ENCODE measurements around the gene CYP27A1.

Gene CYP27A1

DNA sequence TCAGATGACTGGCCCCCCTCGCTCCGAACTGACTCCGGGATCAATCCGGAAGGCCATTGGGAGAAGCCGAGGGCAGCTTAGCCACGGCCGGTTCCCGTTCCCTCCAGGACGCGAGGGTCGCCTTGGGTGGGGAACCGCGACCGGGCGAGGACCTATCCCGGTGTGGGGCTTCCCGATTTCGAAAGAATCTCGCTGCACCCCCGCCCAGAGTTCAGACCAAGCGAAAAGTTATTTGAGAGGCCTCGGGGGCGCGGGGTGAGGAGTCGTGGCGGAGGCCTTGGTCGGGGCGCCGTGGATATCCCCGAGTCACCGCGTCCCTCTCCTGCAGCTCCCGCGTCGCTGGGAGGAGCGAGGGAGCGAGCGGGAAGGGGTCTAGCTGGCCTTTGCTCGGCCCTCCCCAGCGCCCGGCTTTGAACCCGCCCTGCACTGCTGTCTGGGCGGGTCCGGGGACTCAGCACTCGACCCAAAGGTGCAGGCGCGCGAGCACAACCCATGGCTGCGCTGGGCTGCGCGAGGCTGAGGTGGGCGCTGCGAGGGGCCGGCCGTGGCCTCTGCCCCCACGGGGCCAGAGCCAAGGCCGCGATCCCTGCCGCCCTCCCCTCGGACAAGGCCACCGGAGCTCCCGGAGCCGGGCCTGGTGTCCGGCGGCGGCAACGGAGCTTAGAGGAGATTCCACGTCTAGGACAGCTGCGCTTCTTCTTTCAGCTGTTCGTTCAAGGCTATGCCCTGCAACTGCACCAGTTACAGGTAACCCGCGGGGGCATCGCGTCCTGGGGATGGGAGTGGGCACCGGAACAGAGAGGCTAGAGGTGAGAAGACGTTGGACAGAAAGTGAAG is at the start of gene CYP27A1:
TSS of gene CYP27A1 (plus strand) at position 457 of the 837 bp plus-strand sequence. CDS start at position 493, 36 bp downstream.
- ChIA-PET POLR2A (no interaction called here), CTCF (interaction anchor here (0.5 to 0.9 kb wide), 3 partner anchors 21 to 229 kb away, joined by 3 to 4 read pairs (median 4); no protein-coding TSS in a partner anchor)
- no peak for DNase-seq (ENCODE audit: extremely low spot score)
- no peak for TF ChIP-seq NFRKB (IDR thresholded peaks at IDR 0.05)
- TF ChIP-seq, protein P1, sequence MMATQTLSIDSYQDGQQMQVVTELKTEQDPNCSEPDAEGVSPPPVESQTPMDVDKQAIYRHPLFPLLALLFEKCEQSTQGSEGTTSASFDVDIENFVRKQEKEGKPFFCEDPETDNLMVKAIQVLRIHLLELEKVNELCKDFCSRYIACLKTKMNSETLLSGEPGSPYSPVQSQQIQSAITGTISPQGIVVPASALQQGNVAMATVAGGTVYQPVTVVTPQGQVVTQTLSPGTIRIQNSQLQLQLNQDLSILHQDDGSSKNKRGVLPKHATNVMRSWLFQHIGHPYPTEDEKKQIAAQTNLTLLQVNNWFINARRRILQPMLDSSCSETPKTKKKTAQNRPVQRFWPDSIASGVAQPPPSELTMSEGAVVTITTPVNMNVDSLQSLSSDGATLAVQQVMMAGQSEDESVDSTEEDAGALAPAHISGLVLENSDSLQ (IDR thresholded peaks at IDR 0.05), result no peak
- no peak for TF ChIP-seq FOXM1 (IDR thresholded peaks at IDR 0.05; ENCODE audit: borderline replicate concordance)
- no peak for TF ChIP-seq BHLHE40 (IDR thresholded peaks at IDR 0.05; ENCODE audit: borderline replicate concordance)
- no peak for TF ChIP-seq CTBP1 (IDR thresholded peaks at IDR 0.05; ENCODE audit: borderline replicate concordance)
- no peak for TF ChIP-seq FOXK2 (IDR thresholded peaks at IDR 0.05)
- TF ChIP-seq HDGF (IDR thresholded peaks at IDR 0.05; ENCODE audit: borderline replicate concordance), result no peak
- no peak for TF ChIP-seq LEF1 (IDR thresholded peaks at IDR 0.05; ENCODE audit: borderline replicate concordance)
- TF ChIP-seq TARDBP (IDR thresholded peaks at IDR 0.05), result no peak
- no peak for TF ChIP-seq ARNT (IDR thresholded peaks at IDR 0.05)
- no peak for TF ChIP-seq SP1 (IDR thresholded peaks at IDR 0.05)
- TF ChIP-seq SUZ12 (IDR thresholded peaks at IDR 0.05), result no peak
- no peak for TF ChIP-seq L3MBTL2 (conservative IDR thresholded peaks at IDR 0.05)
- no peak for TF ChIP-seq FOXA1 (IDR thresholded peaks at IDR 0.05)

GRCh38 chr2:218732761-218733158 is 49.2 kb upstream of the CYP27A1 start:
- no peak for DNase-seq (ENCODE audit: extremely low spot score)
- ChIA-PET CTCF (no interaction called here), POLR2A (no interaction called here)
- no peak for TF ChIP-seq FOXA1 (IDR thresholded peaks at IDR 0.05)
- no peak for TF ChIP-seq ELF4 (IDR thresholded peaks at IDR 0.05)
- TF ChIP-seq BHLHE40 (IDR thresholded peaks at IDR 0.05; ENCODE audit: borderline replicate concordance), result no peak
- TF ChIP-seq TARDBP (IDR thresholded peaks at IDR 0.05), result no peak
- no peak for TF ChIP-seq CTBP1 (IDR thresholded peaks at IDR 0.05; ENCODE audit: borderline replicate concordance)
- no peak for TF ChIP-seq FOXM1 (IDR thresholded peaks at IDR 0.05; ENCODE audit: borderline replicate concordance)
- TF ChIP-seq HDGF (IDR thresholded peaks at IDR 0.05; ENCODE audit: borderline replicate concordance), result no peak
- TF ChIP-seq NFRKB (IDR thresholded peaks at IDR 0.05), result no peak
- no peak for TF ChIP-seq SUZ12 (IDR thresholded peaks at IDR 0.05)
- TF ChIP-seq LEF1 (IDR thresholded peaks at IDR 0.05; ENCODE audit: borderline replicate concordance), result no peak
- no peak for TF ChIP-seq SP1 (IDR thresholded peaks at IDR 0.05)
- TF ChIP-seq FOXK2 (IDR thresholded peaks at IDR 0.05), result no peak
- no peak for TF ChIP-seq L3MBTL2 (conservative IDR thresholded peaks at IDR 0.05)
- TF ChIP-seq ZNF384 (IDR thresholded peaks at IDR 0.05), result no peak

DNA sequence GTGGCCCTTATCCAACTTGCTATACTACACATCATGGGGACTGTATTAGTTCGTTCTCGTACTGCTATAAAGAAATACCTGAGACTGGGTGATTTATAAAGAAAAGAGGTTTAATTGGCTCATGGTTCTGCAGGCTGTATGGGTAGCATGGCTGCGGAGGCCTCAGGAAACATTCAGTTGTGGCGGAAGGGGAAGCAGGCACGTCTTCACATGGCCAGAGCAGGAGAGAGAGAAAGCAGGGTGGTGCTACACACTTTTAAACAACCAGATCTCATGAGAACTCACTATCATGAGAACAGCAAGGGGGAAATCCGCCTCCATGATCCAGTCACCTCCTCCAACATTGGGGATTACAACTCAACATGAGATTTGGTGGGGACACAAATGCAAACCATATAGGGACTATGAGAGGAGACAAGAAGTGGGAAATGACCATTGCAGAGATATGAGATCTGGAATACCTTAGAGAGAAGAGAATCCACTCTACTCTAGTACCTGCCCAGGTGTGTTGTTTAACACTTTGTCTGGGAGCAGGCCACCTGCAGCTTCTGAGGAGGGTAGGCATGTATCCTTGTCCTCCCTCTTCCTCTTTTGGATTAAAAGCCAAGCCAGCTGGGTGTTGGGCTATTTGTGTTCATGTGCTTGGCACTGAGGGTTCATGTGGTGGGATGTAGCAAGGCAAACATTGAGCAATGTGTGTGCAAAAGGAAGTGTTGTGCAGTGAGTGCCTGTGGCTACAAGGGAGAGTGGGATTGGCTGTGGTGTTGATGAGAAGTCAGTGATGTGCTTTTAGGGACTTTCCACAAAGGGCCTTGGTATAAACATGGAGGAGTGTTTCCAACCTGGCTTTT is 48.6 kb upstream of the CYP27A1 start:
- CTCF ChIA-PET, result no interaction called here
- POLR2A ChIA-PET, result no interaction called here
- DNase-seq (ENCODE audit: extremely low spot score), result no peak
- TF ChIP-seq CTBP1 (IDR thresholded peaks at IDR 0.05; ENCODE audit: borderline replicate concordance) (no peak), L3MBTL2 (conservative IDR thresholded peaks at IDR 0.05) (no peak), LEF1 (IDR thresholded peaks at IDR 0.05; ENCODE audit: borderline replicate concordance) (no peak), SP1 (IDR thresholded peaks at IDR 0.05) (no peak), BHLHE40 (IDR thresholded peaks at IDR 0.05; ENCODE audit: borderline replicate concordance) (no peak), NFRKB (IDR thresholded peaks at IDR 0.05) (no peak), FOXK2 (IDR thresholded peaks at IDR 0.05) (no peak), ELF4 (IDR thresholded peaks at IDR 0.05) (no peak), TARDBP (IDR thresholded peaks at IDR 0.05) (no peak), HDGF (IDR thresholded peaks at IDR 0.05; ENCODE audit: borderline replicate concordance) (no peak), FOXA1 (IDR thresholded peaks at IDR 0.05) (no peak), ZNF384 (IDR thresholded peaks at IDR 0.05) (no peak), FOXM1 (IDR thresholded peaks at IDR 0.05; ENCODE audit: borderline replicate concordance) (no peak), ARNT (IDR thresholded peaks at IDR 0.05) (no peak), SUZ12 (IDR thresholded peaks at IDR 0.05) (no peak)
- TF ChIP-seq, protein P1 (IDR thresholded peaks at IDR 0.05), result no peak

- POLR2A ChIA-PET, result no interaction called here
- TF ChIP-seq LEF1 (IDR thresholded peaks at IDR 0.05; ENCODE audit: borderline replicate concordance), result no peak
- TF ChIP-seq SP1 (IDR thresholded peaks at IDR 0.05), result no peak
- TF ChIP-seq CTBP1 (IDR thresholded peaks at IDR 0.05; ENCODE audit: borderline replicate concordance), result no peak
- TF ChIP-seq HDGF (IDR thresholded peaks at IDR 0.05; ENCODE audit: borderline replicate concordance), result no peak
- no peak for DNase-seq (ENCODE audit: extremely low spot score)
- CTCF ChIA-PET, result no interaction called here
Observed at GRCh38 chr2:218734190-218734975, 47.6 kb upstream of the CYP27A1 start.

DNA sequence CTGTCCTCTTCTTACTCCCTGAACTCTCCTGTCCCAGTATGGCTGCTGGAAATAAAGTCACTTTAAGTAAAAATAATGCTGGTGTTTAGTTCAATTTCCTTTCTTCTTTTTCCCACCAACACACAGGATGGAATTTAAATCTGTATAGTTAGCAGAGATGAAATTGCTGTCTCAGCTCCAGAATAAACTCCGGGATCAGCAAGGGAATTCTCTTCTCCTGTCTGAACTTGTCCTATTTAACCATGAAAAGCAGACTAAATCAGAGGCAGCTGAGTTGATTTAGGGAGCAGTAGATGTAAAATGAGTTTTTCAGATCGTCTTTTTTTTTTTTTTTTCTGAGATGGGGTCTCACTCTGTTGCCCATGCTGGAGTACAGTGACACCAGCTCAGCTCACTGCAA is 45.4 kb upstream of the CYP27A1 start:
- no peak for DNase-seq (ENCODE audit: extremely low spot score)
- ChIA-PET CTCF (interaction anchor here (1.2 kb wide), 1 partner anchor 26 kb away, joined by 4 read pairs; no protein-coding TSS in a partner anchor), POLR2A (interaction anchor here (1.5 kb wide), 1 partner anchor 14 kb away, joined by 4 read pairs; no protein-coding TSS in a partner anchor)
- TF ChIP-seq FOXK2 (IDR thresholded peaks at IDR 0.05) (no peak), HDGF (IDR thresholded peaks at IDR 0.05; ENCODE audit: borderline replicate concordance) (no peak)

All from HEK293T (cell line).